Cerebellar nuclear complex (tissue), 1 donor: ENCODE results near the gene RBM43.
"Not testable (repeated sequence)": the region's sequence is repeated elsewhere in the genome, so short reads cannot be mapped to it uniquely, and the experiment has no call there.

ENCODE experiments used
- DNase-seq, 2 experiments: peaks; one replicate each; lab custom pipeline; 2025; lab: John Stamatoyannopoulos, UW

RBM43 gene

GRCh38 chr2:151268085-151268484 lies 6.4 kb upstream of the RBM43 start:
- no peak for DNase-seq

GRCh38 chr2:151267537-151267936 lies 5.9 kb upstream of the RBM43 start:
- no peak for DNase-seq

- DNase-seq = no peak
Observed at GRCh38 chr2:151265991-151266390, 4.3 kb upstream of the RBM43 start.

- DNase-seq = no peak
Observed at GRCh38 chr2:151264157-151264825, 2.6 kb upstream of the RBM43 start.

GRCh38 chr2:151262629-151263028 lies 966 bp upstream of the RBM43 start:
- no peak for DNase-seq

- no peak for DNase-seq
Observed at GRCh38 chr2:151261977-151262291, 271 bp upstream of the RBM43 start.

GRCh38 chr2:151260573-151261230 lies 961 bp downstream of the RBM43 start:
- DNase-seq = no peak

GRCh38 chr2:151258121-151258520 lies 3.5 kb downstream of the RBM43 start:
- DNase-seq = no peak

- no peak for DNase-seq
Observed at GRCh38 chr2:151252646-151253045, 9.0 kb downstream of the RBM43 start.

GRCh38 chr2:151251012-151251411 lies 10.7 kb downstream of the RBM43 start:
- DNase-seq = no peak

- DNase-seq = no peak
Observed at GRCh38 chr2:151247432-151247831, 14.2 kb downstream of the RBM43 start.

- DNase-seq = no peak
Observed at GRCh38 chr2:151246152-151246551, 15.5 kb downstream of the RBM43 start.

- DNase-seq = no peak
Observed at GRCh38 chr2:151243468-151243867, 18.2 kb downstream of the RBM43 start.

GRCh38 chr2:151241224-151241623 lies 20.4 kb downstream of the RBM43 start:
- no peak for DNase-seq

- DNase-seq = no peak
Observed at GRCh38 chr2:151240433-151240832, 21.2 kb downstream of the RBM43 start.

- DNase-seq = no peak
Observed at GRCh38 chr2:151239624-151240023, 22.0 kb downstream of the RBM43 start.

GRCh38 chr2:151238527-151239487 lies 22.9 kb downstream of the RBM43 start:
- no peak for DNase-seq

GRCh38 chr2:151237422-151238025 lies 24.1 kb downstream of the RBM43 start:
- DNase-seq = no peak

- not testable (repeated sequence) for DNase-seq
Observed at GRCh38 chr2:151233760-151234159, 27.9 kb downstream of the RBM43 start.

GRCh38 chr2:151233288-151233687 lies 28.4 kb downstream of the RBM43 start:
- not testable (repeated sequence) for DNase-seq

- DNase-seq = no peak
Observed at GRCh38 chr2:151230627-151231140, 31.0 kb downstream of the RBM43 start.

- no peak for DNase-seq
Observed at GRCh38 chr2:151228847-151229512, 32.7 kb downstream of the RBM43 start.
